ENCODE measurements around the gene UVSSA. TPM values are rescaled to one million over a fixed set of nuclear protein-coding genes. Genes with fewer than 3 reads are reported as not detected.

Gene UVSSA
- total RNA-seq, 1 donor from 2014 or later = 5.9 TPM

DNA sequence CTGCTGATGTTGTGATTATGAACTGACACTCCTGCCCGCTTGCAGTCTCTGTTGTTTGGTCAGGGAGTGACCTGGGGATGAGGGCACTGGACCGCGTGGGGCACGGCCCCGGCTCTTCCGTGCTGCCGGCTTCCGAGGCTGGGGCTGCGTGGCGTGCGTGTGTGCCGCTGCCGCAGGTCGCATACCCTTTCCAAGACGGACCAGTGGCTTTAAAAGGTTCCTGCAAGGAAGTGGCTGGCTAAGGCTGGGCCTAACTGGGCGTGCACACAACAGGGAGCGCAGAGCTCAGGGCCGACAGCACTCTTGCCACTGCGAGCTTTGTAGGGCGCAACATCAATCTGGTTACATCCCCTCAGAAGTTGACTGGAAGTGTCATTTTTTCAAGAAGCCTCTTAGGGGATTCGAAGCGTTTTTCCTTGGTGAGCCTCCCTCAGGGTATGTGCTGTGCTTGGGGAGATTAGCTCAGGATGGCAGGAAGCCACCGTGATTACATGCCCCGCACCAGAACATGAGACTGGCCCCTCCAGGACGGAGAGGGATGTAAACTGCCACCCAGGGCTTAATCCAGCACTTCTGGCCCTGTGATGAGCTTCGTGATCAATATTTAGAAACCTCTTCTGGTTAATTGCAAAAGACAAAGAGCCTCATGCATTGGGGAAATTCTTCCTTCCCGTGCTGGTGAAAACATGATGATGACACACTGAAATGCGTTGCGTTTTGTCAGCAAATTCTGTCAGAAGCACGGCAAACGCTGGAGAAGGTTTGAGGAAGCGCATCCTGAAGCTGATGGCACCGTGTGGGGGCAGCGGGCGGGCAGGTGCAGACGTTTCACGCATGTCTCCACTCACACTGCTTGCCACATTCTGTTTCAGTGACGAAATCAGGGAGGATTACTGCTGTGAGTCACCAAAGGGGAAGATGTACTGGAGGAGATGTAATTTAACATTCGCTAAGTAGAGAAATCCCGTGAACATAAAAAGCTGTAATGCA is 46.2 kb upstream of the UVSSA start:
- Histone ChIP-seq H3K9me3 (replicated peaks) (no peaks in the 10 kb centered on the region), H3K36me3 (peaks cover 48% of the 10 kb centered on the region), H3K27me3 (ENCODE audit: low read depth) (no peaks in the 10 kb centered on the region), H3K4me1 (peaks cover 43% of the 10 kb centered on the region), H3K27ac (replicated peaks) (peak overlapping the region; percentile 46), H3K4me3 (no peak overlapping the region)
- no peak for DNase-seq
- intact Hi-C loops (cut with micrococcal nuclease) = no loop called here
- TF ChIP-seq, protein P1, sequence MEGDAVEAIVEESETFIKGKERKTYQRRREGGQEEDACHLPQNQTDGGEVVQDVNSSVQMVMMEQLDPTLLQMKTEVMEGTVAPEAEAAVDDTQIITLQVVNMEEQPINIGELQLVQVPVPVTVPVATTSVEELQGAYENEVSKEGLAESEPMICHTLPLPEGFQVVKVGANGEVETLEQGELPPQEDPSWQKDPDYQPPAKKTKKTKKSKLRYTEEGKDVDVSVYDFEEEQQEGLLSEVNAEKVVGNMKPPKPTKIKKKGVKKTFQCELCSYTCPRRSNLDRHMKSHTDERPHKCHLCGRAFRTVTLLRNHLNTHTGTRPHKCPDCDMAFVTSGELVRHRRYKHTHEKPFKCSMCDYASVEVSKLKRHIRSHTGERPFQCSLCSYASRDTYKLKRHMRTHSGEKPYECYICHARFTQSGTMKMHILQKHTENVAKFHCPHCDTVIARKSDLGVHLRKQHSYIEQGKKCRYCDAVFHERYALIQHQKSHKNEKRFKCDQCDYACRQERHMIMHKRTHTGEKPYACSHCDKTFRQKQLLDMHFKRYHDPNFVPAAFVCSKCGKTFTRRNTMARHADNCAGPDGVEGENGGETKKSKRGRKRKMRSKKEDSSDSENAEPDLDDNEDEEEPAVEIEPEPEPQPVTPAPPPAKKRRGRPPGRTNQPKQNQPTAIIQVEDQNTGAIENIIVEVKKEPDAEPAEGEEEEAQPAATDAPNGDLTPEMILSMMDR (IDR thresholded peaks at IDR 0.05; ENCODE audit: borderline replicate concordance) = no peak

DNA sequence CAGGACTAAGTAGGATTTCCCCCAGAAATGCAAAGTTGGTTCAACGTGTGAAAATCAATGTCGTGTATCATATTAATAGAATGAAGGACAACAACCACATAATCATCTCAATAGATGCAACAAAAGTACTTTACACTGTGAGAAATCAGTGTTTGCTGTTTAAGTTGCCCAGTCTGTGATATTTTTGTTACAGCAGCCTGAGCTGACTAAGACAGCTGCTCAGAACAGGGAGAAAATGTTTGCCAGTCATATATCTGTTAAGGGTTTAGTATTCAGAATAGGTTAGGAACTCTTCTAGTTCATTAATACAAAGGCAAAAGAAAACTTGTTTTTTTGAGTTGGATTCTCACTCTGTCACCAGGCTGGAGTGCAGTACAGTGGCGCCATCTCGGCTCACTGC is 44.8 kb upstream of the UVSSA start:
- Histone ChIP-seq H3K9me3 (replicated peaks) (no peaks in the 10 kb centered on the region), H3K27me3 (ENCODE audit: low read depth) (no peaks in the 10 kb centered on the region), H3K27ac (replicated peaks) (no peak overlapping the region), H3K4me3 (no peak overlapping the region), H3K4me1 (peaks cover 33% of the 10 kb centered on the region), H3K36me3 (peaks cover 42% of the 10 kb centered on the region)
- intact Hi-C loops (cut with micrococcal nuclease) = no loop called here
- TF ChIP-seq, protein P1 (IDR thresholded peaks at IDR 0.05; ENCODE audit: borderline replicate concordance) = no peak
- DNase-seq = no peak

DNA sequence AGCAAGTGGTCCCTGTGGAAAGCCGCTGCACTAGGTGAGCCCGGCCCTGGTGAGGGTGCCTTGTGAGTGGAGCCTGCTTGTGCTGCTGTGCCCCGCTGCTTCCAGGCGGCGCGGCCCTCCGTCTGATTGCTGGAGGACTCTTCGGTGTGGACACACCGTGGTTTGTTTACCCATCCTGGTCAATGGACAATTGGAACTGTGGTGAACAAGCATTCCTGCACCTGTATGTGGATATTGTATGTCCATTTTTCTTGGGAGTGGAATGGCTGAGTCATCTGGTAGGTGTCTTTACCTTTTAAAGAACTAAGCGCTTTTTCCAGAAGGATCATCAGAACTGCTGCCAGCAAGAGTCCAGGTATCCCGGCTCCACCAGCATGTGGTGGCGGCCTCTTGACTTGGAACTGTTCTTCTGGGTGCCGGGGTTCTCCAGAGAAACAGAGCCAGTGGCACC is 41.7 kb upstream of the UVSSA start:
- H3K4me1 ChIP-seq = peaks cover 37% of the 10 kb centered on the region
- no peak for DNase-seq
- TF ChIP-seq, protein P1 (IDR thresholded peaks at IDR 0.05; ENCODE audit: borderline replicate concordance) = no peak
- peaks cover 12% of the 10 kb centered on the region for H3K36me3 ChIP-seq
- no peak overlapping the region for H3K4me3 ChIP-seq
- intact Hi-C loops (cut with micrococcal nuclease) = no loop called here
- H3K27ac ChIP-seq (replicated peaks) = no peak overlapping the region
- no peaks in the 10 kb centered on the region for H3K9me3 ChIP-seq (replicated peaks)
- H3K27me3 ChIP-seq (ENCODE audit: low read depth) = no peaks in the 10 kb centered on the region

DNA sequence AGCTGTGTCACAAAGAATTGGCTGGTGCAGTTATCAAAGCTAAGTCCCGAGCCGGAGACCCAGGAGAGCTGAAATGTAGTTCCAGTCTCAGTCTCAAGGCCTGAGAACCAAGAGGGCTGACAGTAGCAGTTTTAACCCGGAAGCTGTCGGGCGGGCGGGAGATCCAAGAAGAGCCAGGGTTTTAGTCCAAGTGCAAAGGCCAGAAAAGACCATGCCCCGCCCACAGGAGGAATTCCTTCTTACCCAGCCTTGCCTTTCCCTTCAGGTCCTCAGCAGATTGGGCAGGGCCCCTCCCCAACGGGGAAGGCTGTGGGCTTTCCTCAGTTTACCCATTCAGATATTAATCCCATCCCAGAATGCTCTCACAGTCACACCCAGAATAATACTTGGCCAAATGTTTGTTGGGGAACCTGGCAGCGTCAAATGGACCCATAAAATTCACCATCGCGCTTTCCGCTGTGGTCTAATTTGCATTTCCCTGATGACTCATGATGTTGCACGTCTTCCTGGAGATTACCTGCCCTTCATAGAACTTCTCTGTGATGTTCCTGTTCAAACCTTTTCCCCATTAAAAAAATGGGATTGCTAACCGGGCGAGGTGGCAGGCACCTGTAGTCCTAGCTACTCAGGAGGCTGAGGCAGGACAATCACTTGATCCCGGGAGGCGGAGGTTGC is 41.1 kb upstream of the UVSSA start:
- Histone ChIP-seq H3K4me3 (no peak overlapping the region), H3K36me3 (peaks cover 5% of the 10 kb centered on the region), H3K4me1 (peaks cover 37% of the 10 kb centered on the region), H3K27me3 (ENCODE audit: low read depth) (no peaks in the 10 kb centered on the region), H3K27ac (replicated peaks) (no peak overlapping the region), H3K9me3 (replicated peaks) (no peaks in the 10 kb centered on the region)
- no peak for DNase-seq
- TF ChIP-seq, protein P1 (IDR thresholded peaks at IDR 0.05; ENCODE audit: borderline replicate concordance) = no peak
- intact Hi-C loops (cut with micrococcal nuclease) = no loop called here

DNA sequence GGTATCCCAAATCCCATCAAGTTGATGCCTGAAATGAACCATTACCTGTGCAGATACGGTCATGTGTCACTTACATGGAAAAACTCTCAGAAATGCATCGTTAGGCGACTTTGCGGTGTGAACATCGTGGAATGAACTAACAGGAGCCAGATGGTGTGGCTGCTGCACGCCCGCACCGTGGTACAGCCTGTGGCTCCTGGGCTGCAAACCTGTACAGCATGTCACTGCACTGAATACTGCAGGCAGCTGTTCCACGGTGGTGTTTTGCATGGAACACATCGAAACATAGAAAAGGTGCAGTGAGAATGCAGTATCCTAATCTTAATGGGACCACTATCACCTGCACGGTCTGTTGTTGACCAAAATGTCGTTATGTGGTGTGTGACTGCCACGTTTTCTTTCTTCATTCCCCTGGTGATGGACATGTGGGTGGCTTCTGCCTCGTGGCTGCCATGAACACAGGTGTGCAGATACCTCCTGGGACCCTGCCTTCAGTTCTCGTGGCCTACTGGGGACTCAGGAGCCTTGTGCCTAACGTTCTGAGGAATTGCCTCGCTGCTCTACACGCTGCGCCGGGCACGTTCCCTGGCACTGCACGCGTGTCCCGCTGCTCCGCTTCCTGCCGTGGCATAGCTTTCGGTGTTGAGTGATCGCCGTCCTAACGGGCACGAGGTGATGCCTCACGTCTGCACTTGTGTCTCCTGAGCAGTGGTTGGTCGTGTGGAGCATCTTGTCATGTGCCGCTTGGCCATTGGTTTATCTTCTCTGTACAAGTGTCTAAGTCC is 38.9 kb upstream of the UVSSA start:
- no peak for DNase-seq
- Histone ChIP-seq H3K4me3 (no peak overlapping the region), H3K27ac (replicated peaks) (no peak overlapping the region), H3K4me1 (peaks cover 43% of the 10 kb centered on the region), H3K27me3 (ENCODE audit: low read depth) (no peaks in the 10 kb centered on the region), H3K9me3 (replicated peaks) (no peaks in the 10 kb centered on the region), H3K36me3 (peaks cover 11% of the 10 kb centered on the region)
- TF ChIP-seq, protein P1 (IDR thresholded peaks at IDR 0.05; ENCODE audit: borderline replicate concordance) = no peak
- intact Hi-C loops (cut with micrococcal nuclease) = no loop called here
